ENCODE measurements around the gene ATXN7L2. TPM values are rescaled to one million over a fixed set of nuclear protein-coding genes. Genes with fewer than 3 reads are reported as not detected.

The ATXN7L2 gene
- total and polyA plus RNA-seq, 3 donors from 2014 or later: 28.7 to 55.2 (median 40.9) TPM

GRCh38 chr1:109499081-109499480 is 15.4 kb downstream of the ATXN7L2 start:
- Histone ChIP-seq H3K4me3 (no peak overlapping the region), H3K36me3 (ENCODE audit: low read depth, missing control alignments) (no peaks in the 10 kb centered on the region), H3K27me3 (no peaks in the 10 kb centered on the region), H3K27ac (peak overlapping the region; percentile 2 to 56), H3K9me3 (no peaks in the 10 kb centered on the region), H3K4me1 (peaks cover 40% of the 10 kb centered on the region)
- intact Hi-C loops (cut with DNase I; ENCODE audit: low total_unique reads): no loop called here
- 43 to 66% methylated on average over 7 of the region's 7 CpGs for WGBS, 2 donors
- TF ChIP-seq CTCF (IDR thresholded peaks at IDR 0.05) (no peak), POLR2A (IDR thresholded peaks at IDR 0.05) (no peak)
- no peak for DNase-seq

- Histone ChIP-seq H3K27ac (peak overlapping the region; percentile 2 to 56), H3K27me3 (no peaks in the 10 kb centered on the region), H3K9me3 (no peaks in the 10 kb centered on the region), H3K4me3 (no peak overlapping the region), H3K4me1 (peaks cover 36% of the 10 kb centered on the region), H3K36me3 (ENCODE audit: low read depth, missing control alignments) (no peaks in the 10 kb centered on the region)
- intact Hi-C loops (cut with DNase I; ENCODE audit: low total_unique reads): no loop called here
- WGBS, 2 donors: 55 to 63% methylated on average over 4 of the region's 4 CpGs
- DNase-seq: peak; percentile 67
- TF ChIP-seq CTCF (IDR thresholded peaks at IDR 0.05) (peak in 2 of 3 experiments; percentile 31 to 34), POLR2A (IDR thresholded peaks at IDR 0.05) (no peak)
Measured at GRCh38 chr1:109499661-109500536, 16.2 kb downstream of the ATXN7L2 start.

GRCh38 chr1:109500941-109501381 is 17.3 kb downstream of the ATXN7L2 start:
- DNase-seq: no peak
- no peaks in the 10 kb centered on the region for H3K36me3 ChIP-seq (ENCODE audit: low read depth, missing control alignments)
- intact Hi-C loops (cut with DNase I; ENCODE audit: low total_unique reads): no loop called here
- no peak overlapping the region for H3K27ac ChIP-seq
- H3K4me1 ChIP-seq: peaks cover 32% of the 10 kb centered on the region
- no peaks in the 10 kb centered on the region for H3K9me3 ChIP-seq
- no peaks in the 10 kb centered on the region for H3K27me3 ChIP-seq
- H3K4me3 ChIP-seq: no peak overlapping the region
- WGBS, 2 donors: 52 to 63% methylated on average over 5 of the region's 5 CpGs
- TF ChIP-seq POLR2A (IDR thresholded peaks at IDR 0.05) (no peak), CTCF (IDR thresholded peaks at IDR 0.05) (no peak)

GRCh38 chr1:109501644-109502363 is 18.1 kb downstream of the ATXN7L2 start:
- intact Hi-C loops (cut with DNase I; ENCODE audit: low total_unique reads): no loop called here
- Histone ChIP-seq H3K9me3 (no peaks in the 10 kb centered on the region), H3K27ac (no peak overlapping the region), H3K27me3 (no peaks in the 10 kb centered on the region), H3K4me1 (peaks cover 32% of the 10 kb centered on the region), H3K4me3 (no peak overlapping the region), H3K36me3 (ENCODE audit: low read depth, missing control alignments) (no peaks in the 10 kb centered on the region)
- 69 to 76% methylated on average over 2 to 5 of the region's 5 CpGs for WGBS, 2 donors
- DNase-seq: no peak
- no peak for TF ChIP-seq CTCF (IDR thresholded peaks at IDR 0.05)
- TF ChIP-seq POLR2A (IDR thresholded peaks at IDR 0.05): no peak
